Liver (tissue), 9 donors: Measurements from ENCODE around the gene TEX14. TPM values are rescaled to one million over a fixed set of nuclear protein-coding genes. Genes with fewer than 3 reads are reported as not detected.

ENCODE experiments used
- DNase-seq: peaks from one replicate; pipeline ENCODE4 v3.0.0-alpha.2; 2017; ENCODE audit warnings: low spot score
- H3K27ac ChIP-seq, 2 donors: one replicate each; pipeline ENCODE4 v1.7.0; 2013; ENCODE audit warnings: inconsistent platforms in 2 of 2, low read length in 2 of 2, control low read depth in 1 of 2, low read depth in 1 of 2, mild to moderate bottlenecking in 1 of 2
- H3K27me3 ChIP-seq, 4 donors: one replicate each; pipeline versions ENCODE4 v1.6.1 to v1.7.0; 2013; ENCODE audit warnings: low read length in 3 of 4, inconsistent platforms in 1 of 4, mild to moderate bottlenecking in 1 of 4, moderate library complexity in 1 of 4; ENCODE audit not compliant: control insufficient read depth in 4 of 4, insufficient read depth in 4 of 4
- H3K36me3 ChIP-seq, 4 donors: one replicate each; pipeline versions ENCODE4 v1.6.1 to v1.7.0; 2013; ENCODE audit warnings: low read length in 3 of 4, mild to moderate bottlenecking in 3 of 4, low read depth in 1 of 4, moderate library complexity in 1 of 4; ENCODE audit not compliant: control insufficient read depth in 4 of 4, insufficient read depth in 3 of 4
- H3K4me1 ChIP-seq, 4 donors: one replicate each; pipeline versions ENCODE4 v1.6.1 to v1.7.0; 2013; ENCODE audit warnings: low read length in 3 of 4, mild to moderate bottlenecking in 3 of 4, moderate library complexity in 1 of 4; ENCODE audit not compliant: control insufficient read depth in 4 of 4, insufficient read depth in 4 of 4
- H3K4me3 ChIP-seq, 3 donors: one replicate each; pipeline versions ENCODE4 v1.6.1 to v1.7.0; 2013; ENCODE audit warnings: low read length in 3 of 3, control low read depth in 1 of 3, low read depth in 1 of 3, mild to moderate bottlenecking in 1 of 3
- H3K9ac ChIP-seq, 2 donors: one replicate each; pipeline ENCODE4 v1.7.0; 2013; ENCODE audit warnings: low read length in 2 of 2, mild to moderate bottlenecking in 2 of 2, moderate library complexity in 2 of 2, control low read depth in 1 of 2, low read depth in 1 of 2
- H3K9me3 ChIP-seq, 4 donors: one replicate each; pipeline versions ENCODE4 v1.6.1 to v1.7.0; 2013; ENCODE audit warnings: low read length in 3 of 4; ENCODE audit not compliant: control insufficient read depth in 4 of 4
- ATF3 ChIP-seq: IDR thresholded peaks from 2 replicates; pipeline ENCODE4 v1.6.1; 2016; ENCODE audit warnings: antibody characterized with exemption
- CTCF ChIP-seq: fragments of 150-350 bp; IDR thresholded peaks from 2 replicates; pipeline ENCODE4 v1.5.1; 2017; ENCODE audit warnings: improper control_type of control experiment, low read depth, low read length; ENCODE audit not compliant: missing input control
- FOXA1 ChIP-seq: IDR thresholded peaks from 2 replicates; pipeline ENCODE4 v1.6.1; 2016; ENCODE audit warnings: antibody characterized with exemption
- FOXA2 ChIP-seq: IDR thresholded peaks from 2 replicates; pipeline ENCODE4 v1.6.1; 2016; ENCODE audit warnings: antibody characterized with exemption
- GABPA ChIP-seq, 2 donors: IDR thresholded peaks in 1 of 2; conservative IDR thresholded peaks in 1 of 2; 2 replicates each; pipeline ENCODE4 v1.6.1; 2016; ENCODE audit warnings: antibody characterized with exemption in 2 of 2, mild to moderate bottlenecking in 1 of 2, moderate library complexity in 1 of 2
- HNF4A ChIP-seq, 2 donors: conservative IDR thresholded peaks; 2 replicates each; pipeline ENCODE4 v1.6.1; 2016; ENCODE audit warnings: antibody characterized with exemption in 2 of 2, mild to moderate bottlenecking in 2 of 2
- HNF4G ChIP-seq: IDR thresholded peaks from 2 replicates; pipeline ENCODE4 v1.6.1; 2016; ENCODE audit warnings: antibody characterized with exemption
- JUND ChIP-seq, 2 donors: IDR thresholded peaks; 2 replicates each; pipeline ENCODE4 v1.6.1; 2016; ENCODE audit warnings: antibody characterized with exemption in 2 of 2
- MAX ChIP-seq: IDR thresholded peaks from 2 replicates; pipeline ENCODE4 v1.6.1; 2016; ENCODE audit warnings: antibody characterized with exemption
- NR2F2 ChIP-seq: IDR thresholded peaks from 2 replicates; pipeline ENCODE4 v1.6.1; 2016; ENCODE audit warnings: antibody characterized with exemption
- RAD21 ChIP-seq, 2 donors: IDR thresholded peaks; 2 replicates each; pipeline ENCODE4 v1.6.1; 2016; ENCODE audit warnings: antibody characterized with exemption in 2 of 2, mild to moderate bottlenecking in 2 of 2
- RXRA ChIP-seq, 2 donors: IDR thresholded peaks; 2 replicates each; pipeline ENCODE4 v1.6.1; 2017 to 2018; ENCODE audit warnings: antibody characterized with exemption in 2 of 2, mild to moderate bottlenecking in 1 of 2
- SP1 ChIP-seq: IDR thresholded peaks from 2 replicates; pipeline ENCODE4 v1.6.1; 2018; ENCODE audit warnings: antibody characterized with exemption, mild to moderate bottlenecking
- YY1 ChIP-seq: IDR thresholded peaks from 2 replicates; pipeline ENCODE4 v1.6.1; 2016; ENCODE audit warnings: antibody characterized with exemption, mild to moderate bottlenecking
- WGBS: extraction: QIAGEN DNeasy Blood & Tissue Kit; methylation state at CpG from one replicate; pipeline ENCODE4 v1.1.7; 2013; 5-methylcytosine and 5-hydroxymethylcytosine counted together
- polyA plus RNA-seq, 2 donors: library from polyadenylated mRNA; stranded (reverse) in 1 of 2; unstranded in 1 of 2; fragments of 200-250 nt in 1 of 2; fragments of >200 nt in 1 of 2; fragmentation: Nextera tagmentation in 1 of 2; extraction: Ambion mirVana in 1 of 2; gene quantifications; one replicate each; pipeline versions ENCODE4 v1.2.1 to v1.2.3, GENCODE V29; 2013 to 2015
- total RNA-seq, 2 donors: library from RNA; depleted of rRNA; stranded (reverse); fragments of >200 nt; gene quantifications; one replicate each; pipeline ENCODE4 v1.2.3, GENCODE V29; 2014
- TF ChIP-seq, protein P1 (sequence below): IDR thresholded peaks from 2 replicates; pipeline ENCODE4 v1.6.1; 2016; ENCODE audit warnings: antibody characterized with exemption, mild to moderate bottlenecking
- TF ChIP-seq, protein P2 (sequence below): IDR thresholded peaks from 2 replicates; pipeline ENCODE4 v1.6.1; 2016; ENCODE audit warnings: antibody characterized with exemption
- donor health status: healthy.
- donor health status: healthy.
- donor health status: healthy.
- donor health status: healthy.
- donor health status: healthy.

TEX14 gene
- total and polyA plus RNA-seq, 4 donors = 0.01 to 0.17 (median 0.13) TPM

DNA sequence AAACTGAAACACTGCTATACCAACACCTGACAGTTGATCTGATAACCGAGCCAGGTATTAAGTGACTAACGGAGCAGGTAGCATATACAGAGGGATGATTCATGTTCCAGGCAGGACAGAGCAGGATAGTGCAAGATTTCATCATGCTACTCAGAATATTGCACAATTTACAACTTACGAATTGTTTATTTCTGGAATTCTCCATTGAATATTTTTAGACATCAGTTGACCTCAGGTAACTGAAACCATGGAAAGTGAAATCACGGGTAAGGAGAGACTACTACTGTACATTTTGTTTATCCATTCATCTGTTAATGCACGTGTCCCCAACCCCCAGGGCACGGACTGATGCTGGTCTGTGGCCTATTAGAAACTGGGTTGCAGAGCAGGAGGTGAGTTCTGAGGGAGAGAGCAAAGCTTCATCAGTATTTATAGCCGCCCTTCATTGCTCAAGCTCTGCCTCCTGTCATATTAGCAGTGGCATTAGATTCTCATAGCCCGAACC, 49.3 kb upstream of the TEX14 start:
- H3K9ac ChIP-seq = no peak overlapping the region
- peak; percentile 91 for TF ChIP-seq ATF3
- peak; percentile 48 to 67 for TF ChIP-seq HNF4A (conservative IDR thresholded peaks at IDR 0.05)
- TF ChIP-seq NR2F2 = no peak
- peak; percentile 35 to 42 for TF ChIP-seq RAD21 (IDR thresholded peaks at IDR 0.05)
- TF ChIP-seq, protein P1, sequence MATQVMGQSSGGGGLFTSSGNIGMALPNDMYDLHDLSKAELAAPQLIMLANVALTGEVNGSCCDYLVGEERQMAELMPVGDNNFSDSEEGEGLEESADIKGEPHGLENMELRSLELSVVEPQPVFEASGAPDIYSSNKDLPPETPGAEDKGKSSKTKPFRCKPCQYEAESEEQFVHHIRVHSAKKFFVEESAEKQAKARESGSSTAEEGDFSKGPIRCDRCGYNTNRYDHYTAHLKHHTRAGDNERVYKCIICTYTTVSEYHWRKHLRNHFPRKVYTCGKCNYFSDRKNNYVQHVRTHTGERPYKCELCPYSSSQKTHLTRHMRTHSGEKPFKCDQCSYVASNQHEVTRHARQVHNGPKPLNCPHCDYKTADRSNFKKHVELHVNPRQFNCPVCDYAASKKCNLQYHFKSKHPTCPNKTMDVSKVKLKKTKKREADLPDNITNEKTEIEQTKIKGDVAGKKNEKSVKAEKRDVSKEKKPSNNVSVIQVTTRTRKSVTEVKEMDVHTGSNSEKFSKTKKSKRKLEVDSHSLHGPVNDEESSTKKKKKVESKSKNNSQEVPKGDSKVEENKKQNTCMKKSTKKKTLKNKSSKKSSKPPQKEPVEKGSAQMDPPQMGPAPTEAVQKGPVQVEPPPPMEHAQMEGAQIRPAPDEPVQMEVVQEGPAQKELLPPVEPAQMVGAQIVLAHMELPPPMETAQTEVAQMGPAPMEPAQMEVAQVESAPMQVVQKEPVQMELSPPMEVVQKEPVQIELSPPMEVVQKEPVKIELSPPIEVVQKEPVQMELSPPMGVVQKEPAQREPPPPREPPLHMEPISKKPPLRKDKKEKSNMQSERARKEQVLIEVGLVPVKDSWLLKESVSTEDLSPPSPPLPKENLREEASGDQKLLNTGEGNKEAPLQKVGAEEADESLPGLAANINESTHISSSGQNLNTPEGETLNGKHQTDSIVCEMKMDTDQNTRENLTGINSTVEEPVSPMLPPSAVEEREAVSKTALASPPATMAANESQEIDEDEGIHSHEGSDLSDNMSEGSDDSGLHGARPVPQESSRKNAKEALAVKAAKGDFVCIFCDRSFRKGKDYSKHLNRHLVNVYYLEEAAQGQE = peak; percentile 42
- TF ChIP-seq RXRA (IDR thresholded peaks at IDR 0.05) = peak; percentile 67 to 77
- no peak for TF ChIP-seq FOXA2
- peak; percentile 91 to 94 for TF ChIP-seq JUND (IDR thresholded peaks at IDR 0.05)
- TF ChIP-seq MAX = no peak
- peak; percentile 51 for TF ChIP-seq YY1
- TF ChIP-seq, protein P2, sequence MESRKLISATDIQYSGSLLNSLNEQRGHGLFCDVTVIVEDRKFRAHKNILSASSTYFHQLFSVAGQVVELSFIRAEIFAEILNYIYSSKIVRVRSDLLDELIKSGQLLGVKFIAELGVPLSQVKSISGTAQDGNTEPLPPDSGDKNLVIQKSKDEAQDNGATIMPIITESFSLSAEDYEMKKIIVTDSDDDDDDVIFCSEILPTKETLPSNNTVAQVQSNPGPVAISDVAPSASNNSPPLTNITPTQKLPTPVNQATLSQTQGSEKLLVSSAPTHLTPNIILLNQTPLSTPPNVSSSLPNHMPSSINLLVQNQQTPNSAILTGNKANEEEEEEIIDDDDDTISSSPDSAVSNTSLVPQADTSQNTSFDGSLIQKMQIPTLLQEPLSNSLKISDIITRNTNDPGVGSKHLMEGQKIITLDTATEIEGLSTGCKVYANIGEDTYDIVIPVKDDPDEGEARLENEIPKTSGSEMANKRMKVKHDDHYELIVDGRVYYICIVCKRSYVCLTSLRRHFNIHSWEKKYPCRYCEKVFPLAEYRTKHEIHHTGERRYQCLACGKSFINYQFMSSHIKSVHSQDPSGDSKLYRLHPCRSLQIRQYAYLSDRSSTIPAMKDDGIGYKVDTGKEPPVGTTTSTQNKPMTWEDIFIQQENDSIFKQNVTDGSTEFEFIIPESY = peak; percentile 28
- no peak for TF ChIP-seq GABPA (IDR thresholded peaks at IDR 0.05 in 1 of 2, conservative IDR thresholded peaks at IDR 0.05 in 1 of 2)
- TF ChIP-seq SP1 = peak; percentile 36
- 61% methylated on average over 8 of the region's 8 CpGs for WGBS
- H3K27me3 ChIP-seq = no peaks in the 10 kb centered on the region
- H3K4me1 ChIP-seq = no peaks in the 10 kb centered on the region
- H3K36me3 ChIP-seq = no peaks in the 10 kb centered on the region
- no peak overlapping the region for H3K4me3 ChIP-seq
- no peaks in the 10 kb centered on the region for H3K9me3 ChIP-seq
- no peak for DNase-seq
- no peak overlapping the region for H3K27ac ChIP-seq

- no peak for DNase-seq
- no peaks in the 10 kb centered on the region for H3K9me3 ChIP-seq
- no peaks in the 10 kb centered on the region for H3K36me3 ChIP-seq
- 88% methylated on average over 3 of the region's 3 CpGs for WGBS
- no peak overlapping the region for H3K27ac ChIP-seq
- H3K4me1 ChIP-seq = no peaks in the 10 kb centered on the region
- H3K27me3 ChIP-seq = no peaks in the 10 kb centered on the region
- no peak overlapping the region for H3K9ac ChIP-seq
- H3K4me3 ChIP-seq = no peak overlapping the region
- TF ChIP-seq, protein P1 = no peak
- TF ChIP-seq YY1 (no peak), SP1 (no peak), RAD21 (IDR thresholded peaks at IDR 0.05) (no peak), FOXA2 (no peak), CTCF (no peak), FOXA1 (no peak), RXRA (IDR thresholded peaks at IDR 0.05) (no peak), NR2F2 (no peak), HNF4G (no peak), GABPA (IDR thresholded peaks at IDR 0.05 in 1 of 2, conservative IDR thresholded peaks at IDR 0.05 in 1 of 2) (no peak)
- TF ChIP-seq, protein P2 = no peak
Observed at GRCh38 chr17:58734811-58735210, 43.0 kb upstream of the TEX14 start.
